Spleen (tissue), 7 donors: ENCODE results near the gene ATE1.

ENCODE experiments used
- CTCF ChIP-seq, 11 experiments: fragments of 200-600 bp in 7 of 11; fragments of 450-650 bp in 4 of 11; sonication (generic) in 4 of 11; IDR thresholded peaks in 8 of 11; conservative IDR thresholded peaks in 3 of 11; 1 replicate in 7 of 11; 2 replicates in 4 of 11; pipeline versions ENCODE4 v1.4.0 to v1.8.0; 2016 to 2021; ENCODE audit warnings: antibody characterized with exemption in 11 of 11, inconsistent platforms in 4 of 11, mild to moderate bottlenecking in 1 of 11
- POLR2A ChIP-seq, 3 donors: fragments of 450-650 bp; IDR thresholded peaks; one replicate each; pipeline ENCODE4 v1.5.1; 2017; ENCODE audit warnings: antibody characterized with exemption in 3 of 3, mild to moderate bottlenecking in 1 of 3
- donor health status: DM: no; HTN: no; CAD: no; lungs with moderate emphysema.
- donor health status: DM: no; HTN: no; CAD: no.
- donor health status: DM: no; HTN: no; CAD: no.

- TF ChIP-seq CTCF (IDR thresholded peaks at IDR 0.05 in 8 of 11, conservative IDR thresholded peaks at IDR 0.05 in 3 of 11) (no peak), POLR2A (IDR thresholded peaks at IDR 0.05) (no peak)
Observed at GRCh38 chr10:121936295-121936694, 8.5 kb upstream of the ATE1 start.
